Natural killer cell (primary cell): ENCODE data around the gene FAM241B. TPM values are rescaled to one million over a fixed set of nuclear protein-coding genes. Genes with fewer than 3 reads are reported as not detected.

Experiments
- ATAC-seq, 3 donors: fragments of 150-1000 bp in 2 of 3; fragments of 200-7000 bp in 1 of 3; cut with Tn5 transposase; 1 replicate in 1 of 3; 2 replicates in 2 of 3; pipeline ENCODE4 v1.10.0; 2021; ENCODE audit warnings: mild to moderate bottlenecking in 2 of 3, moderate library complexity in 2 of 3
- DNase-seq, 2 donors: peaks; one replicate each; pipeline versions ENCODE4 v3.0.0 to v3.0.0-alpha.2; 2013 to 2021; ENCODE audit warnings: mixed read lengths in 1 of 2
- H3K27ac ChIP-seq: one replicate; pipeline ENCODE4 v1.5.1; 2013; ENCODE audit warnings: mild to moderate bottlenecking, low read length
- H3K27me3 ChIP-seq: one replicate; pipeline ENCODE4 v1.6.1; 2013; ENCODE audit warnings: low read length; ENCODE audit not compliant: control insufficient read depth, insufficient read depth
- H3K36me3 ChIP-seq: one replicate; pipeline ENCODE4 v1.6.1; 2013; ENCODE audit warnings: low read length; ENCODE audit not compliant: control insufficient read depth, insufficient read depth
- H3K4me1 ChIP-seq: one replicate; pipeline ENCODE4 v1.6.1; 2013; ENCODE audit warnings: low read length; ENCODE audit not compliant: control insufficient read depth, insufficient read depth
- H3K4me3 ChIP-seq: one replicate; pipeline ENCODE4 v1.5.1; 2013; ENCODE audit warnings: low read length
- H3K9me3 ChIP-seq: one replicate; pipeline ENCODE4 v1.6.1; 2013; ENCODE audit warnings: low read length; ENCODE audit not compliant: control insufficient read depth, insufficient read depth
- H3K27ac Mint-ChIP-seq, 2 donors: one replicate each; pipeline ENCODE4 v1.8.0; 2022; ENCODE audit warnings: mild to moderate bottlenecking in 2 of 2, mixed read lengths in 2 of 2, moderate library complexity in 1 of 2
- H3K27me3 Mint-ChIP-seq, 2 donors: one replicate each; pipeline ENCODE4 v1.8.0; 2022; ENCODE audit warnings: low read depth in 2 of 2, mixed read lengths in 2 of 2
- H3K36me3 Mint-ChIP-seq: one replicate; pipeline ENCODE4 v1.8.0; 2022; ENCODE audit warnings: mixed read lengths
- H3K4me1 Mint-ChIP-seq, 2 donors: one replicate each; pipeline ENCODE4 v1.8.0; 2022; ENCODE audit warnings: mixed read lengths in 2 of 2
- H3K4me3 Mint-ChIP-seq: one replicate; pipeline ENCODE4 v1.8.0; 2022; ENCODE audit warnings: mild to moderate bottlenecking, moderate library complexity, mixed read lengths
- H3K9me3 Mint-ChIP-seq, 2 donors: one replicate each; pipeline ENCODE4 v1.8.0; 2022; ENCODE audit warnings: mixed read lengths in 2 of 2
- CTCF ChIP-seq: fragments of 200-600 bp; IDR thresholded peaks from one replicate; pipeline ENCODE4 v1.8.0; 2022; ENCODE audit warnings: antibody characterized with exemption
- WGBS: methylation state at CpG from one replicate; pipeline ENCODE4 v1.1.7; 2013; ENCODE audit warnings: missing lambda C conversion rate; ENCODE audit not compliant: insufficient coverage; 5-methylcytosine and 5-hydroxymethylcytosine counted together
- intact Hi-C: fragments of 100-400 bp; cut with micrococcal nuclease; formaldehyde crosslinking; loops from one replicate; pipeline ENCODE4 v1.14.2; 2022
- total RNA-seq, 4 donors: library from RNA; stranded (reverse); fragments of 120-200 nt in 1 of 4; gene quantifications; one replicate each; pipeline versions ENCODE4 v1.2.3 to v1.2.4, GENCODE V29; 2013 to 2022

Gene FAM241B
- total RNA-seq, 3 donors from 2014 or later (not counting 1 experiment from before 2014, with no cell fraction given): 1.1 to 1.3 TPM; not detected in 1

DNA sequence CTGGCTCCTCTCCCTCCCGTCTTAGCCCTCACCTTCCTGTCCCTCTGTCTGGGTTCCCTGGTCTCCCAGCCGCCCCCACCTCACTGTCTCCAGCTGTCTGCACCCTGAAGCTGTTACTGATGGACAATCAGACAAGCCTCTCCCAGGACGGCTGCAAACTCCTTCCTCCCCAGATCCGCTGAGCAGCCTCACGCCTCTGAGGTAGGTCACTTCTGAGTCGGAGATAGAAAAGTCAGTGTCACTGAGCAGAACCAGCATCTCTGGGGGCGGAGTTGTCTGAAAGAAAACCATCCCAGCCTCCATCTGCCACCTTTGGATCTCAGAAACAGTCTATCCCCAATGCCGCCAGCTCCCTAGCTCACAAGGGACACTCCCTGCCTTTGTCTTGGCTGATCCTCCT lies 27.4 kb downstream of the FAM241B start:
- WGBS: 47% methylated on average over 8 of the region's 8 CpGs

DNA sequence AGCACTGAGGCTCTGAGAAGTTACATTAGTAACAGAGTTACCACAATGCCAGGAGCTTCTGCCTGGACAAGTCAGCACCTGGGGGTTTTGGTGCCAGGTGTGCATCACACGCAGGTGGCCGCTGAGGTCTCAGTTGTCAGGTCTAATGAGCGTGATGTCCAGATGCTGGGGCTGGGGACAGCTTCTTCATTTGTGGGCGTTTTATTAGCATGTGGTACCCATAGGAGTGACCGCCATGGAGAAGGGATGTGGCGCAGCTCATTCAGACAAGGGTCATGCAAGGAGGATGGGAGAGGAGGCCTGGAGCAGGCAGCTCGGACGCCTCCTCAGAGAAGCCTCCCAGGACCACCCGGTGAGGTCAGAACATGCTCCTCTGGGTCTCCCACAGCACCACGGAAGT lies 27.8 kb downstream of the FAM241B start:
- Mint-ChIP-seq H3K4me3 (no peak overlapping the region), H3K27ac (no peak overlapping the region), H3K9me3 (no peaks in the 10 kb centered on the region), H3K4me1 (no peaks in the 10 kb centered on the region), H3K27me3 (peaks cover 8 to 13% of the 10 kb centered on the region in 2 donors), H3K36me3 (no peaks in the 10 kb centered on the region)
- no peak for TF ChIP-seq CTCF
- intact Hi-C loops: no loop called here
- no peak for ATAC-seq
- 75% methylated on average over 10 of the region's 10 CpGs for WGBS
- H3K27me3 ChIP-seq: peaks cover 2% of the 10 kb centered on the region
- H3K4me1 ChIP-seq: no peaks in the 10 kb centered on the region
- DNase-seq: no peak
- no peak overlapping the region for H3K4me3 ChIP-seq
- H3K36me3 ChIP-seq: no peaks in the 10 kb centered on the region
- H3K27ac ChIP-seq: no peak overlapping the region
- no peaks in the 10 kb centered on the region for H3K9me3 ChIP-seq

More for the DNA sequence above, 27.4 kb downstream of the FAM241B start:
- Mint-ChIP-seq H3K9me3 (no peaks in the 10 kb centered on the region), H3K27me3 (peaks cover 8 to 13% of the 10 kb centered on the region in 2 donors), H3K36me3 (no peaks in the 10 kb centered on the region), H3K4me1 (no peaks in the 10 kb centered on the region), H3K27ac (no peak overlapping the region), H3K4me3 (no peak overlapping the region)
- Histone ChIP-seq H3K27me3 (peaks cover 2% of the 10 kb centered on the region), H3K27ac (no peak overlapping the region), H3K4me3 (no peak overlapping the region), H3K4me1 (no peaks in the 10 kb centered on the region), H3K36me3 (no peaks in the 10 kb centered on the region), H3K9me3 (no peaks in the 10 kb centered on the region)
- ATAC-seq (no peak), DNase-seq (no peak)
- no peak for TF ChIP-seq CTCF
- intact Hi-C loops: no loop called here

DNA sequence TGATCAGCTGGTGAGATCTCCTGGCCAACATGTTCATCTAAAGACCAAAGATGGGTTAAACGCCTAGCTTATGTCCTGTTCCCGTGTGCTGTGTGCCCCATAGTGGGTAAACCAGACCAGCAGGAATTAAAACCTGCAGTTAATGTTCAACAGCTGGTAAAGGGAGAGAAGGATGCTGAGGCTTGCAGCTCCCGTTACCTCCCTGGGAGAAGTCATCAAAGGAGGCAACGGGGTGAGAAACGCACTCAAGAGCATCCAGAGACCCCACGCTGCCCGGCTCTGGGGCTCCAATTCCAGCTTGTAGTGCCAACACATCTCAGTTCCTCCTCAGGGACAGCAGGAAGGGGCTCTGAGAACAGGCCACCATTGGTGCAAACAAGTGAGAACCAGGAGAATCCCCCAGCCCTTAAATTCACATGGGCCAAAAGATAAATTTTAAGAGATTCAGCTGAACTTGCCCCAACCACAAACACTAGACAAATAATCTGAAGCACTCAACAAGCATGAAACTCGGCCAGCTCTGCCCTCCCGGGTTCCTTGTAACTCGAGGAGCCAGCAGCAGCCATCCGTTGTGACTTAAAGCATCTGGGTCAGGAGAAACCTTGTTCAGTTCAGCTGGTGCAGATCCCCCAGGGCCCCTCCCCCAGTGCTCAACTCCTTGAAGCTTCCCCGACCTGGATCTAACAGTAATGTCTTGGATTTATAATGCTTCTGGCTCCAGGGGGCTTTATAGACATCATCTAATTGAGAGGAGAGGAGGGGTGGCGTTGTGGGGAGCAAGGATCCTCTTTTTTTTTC lies 29.4 kb downstream of the FAM241B start:
- Histone ChIP-seq H3K9me3 (no peaks in the 10 kb centered on the region), H3K4me3 (no peak overlapping the region), H3K4me1 (no peaks in the 10 kb centered on the region), H3K27me3 (peaks cover 2% of the 10 kb centered on the region), H3K27ac (no peak overlapping the region), H3K36me3 (no peaks in the 10 kb centered on the region)
- H3K9me3 Mint-ChIP-seq: no peaks in the 10 kb centered on the region
- peaks cover 8 to 13% of the 10 kb centered on the region in 2 donors for H3K27me3 Mint-ChIP-seq
- no peak for TF ChIP-seq CTCF
- H3K27ac Mint-ChIP-seq: no peak overlapping the region
- DNase-seq: no peak
- WGBS: 74% methylated on average over 12 of the region's 13 CpGs
- no peaks in the 10 kb centered on the region for H3K36me3 Mint-ChIP-seq
- no peak overlapping the region for H3K4me3 Mint-ChIP-seq
- ATAC-seq: no peak
- intact Hi-C loops: no loop called here
- no peaks in the 10 kb centered on the region for H3K4me1 Mint-ChIP-seq

DNA sequence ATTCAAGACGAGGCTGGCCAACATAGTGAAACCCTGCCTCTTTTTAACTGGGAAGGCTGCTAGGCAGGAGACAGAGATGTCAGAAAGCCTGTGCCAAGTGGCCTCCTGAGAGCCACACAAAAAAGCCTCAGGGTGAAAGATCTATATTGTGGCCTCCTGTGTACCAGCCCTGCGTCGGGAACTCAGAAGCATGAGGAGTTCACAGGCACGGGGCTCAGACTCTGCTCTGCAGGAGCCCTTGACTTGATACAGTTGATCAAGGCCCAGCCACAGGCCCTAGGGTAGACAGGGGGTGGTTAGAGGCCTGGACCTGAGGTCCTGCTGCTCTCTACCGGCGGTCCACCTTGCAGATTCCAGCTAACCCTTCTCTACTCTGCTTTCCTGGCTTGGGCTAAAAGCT lies 30.2 kb downstream of the FAM241B start:
- H3K4me3 ChIP-seq: no peak overlapping the region
- H3K27ac ChIP-seq: no peak overlapping the region
- no peak overlapping the region for H3K4me3 Mint-ChIP-seq
- TF ChIP-seq CTCF: no peak
- no peaks in the 10 kb centered on the region for H3K36me3 Mint-ChIP-seq
- no peak overlapping the region for H3K27ac Mint-ChIP-seq
- WGBS: 55% methylated on average over 6 of the region's 6 CpGs
- intact Hi-C loops: no loop called here
- no peaks in the 10 kb centered on the region for H3K9me3 ChIP-seq
- H3K27me3 Mint-ChIP-seq: peaks cover 6 to 13% of the 10 kb centered on the region in 2 donors
- H3K27me3 ChIP-seq: peaks cover 2% of the 10 kb centered on the region
- no peaks in the 10 kb centered on the region for H3K36me3 ChIP-seq
- DNase-seq (no peak), ATAC-seq (no peak)
- H3K4me1 Mint-ChIP-seq: no peaks in the 10 kb centered on the region
- no peaks in the 10 kb centered on the region for H3K4me1 ChIP-seq
- H3K9me3 Mint-ChIP-seq: no peaks in the 10 kb centered on the region
